DMS 273 (cell line): Measurements from ENCODE around the gene COL23A1.
A peak's percentile ranks its signal among the peaks of the same experiment; 100 is the strongest.

Experiments used
- DNase-seq: peaks from one replicate; lab custom pipeline; 2025; ENCODE audit not compliant: unreplicated experiment; lab: John Stamatoyannopoulos, UW

Gene COL23A1

DNA sequence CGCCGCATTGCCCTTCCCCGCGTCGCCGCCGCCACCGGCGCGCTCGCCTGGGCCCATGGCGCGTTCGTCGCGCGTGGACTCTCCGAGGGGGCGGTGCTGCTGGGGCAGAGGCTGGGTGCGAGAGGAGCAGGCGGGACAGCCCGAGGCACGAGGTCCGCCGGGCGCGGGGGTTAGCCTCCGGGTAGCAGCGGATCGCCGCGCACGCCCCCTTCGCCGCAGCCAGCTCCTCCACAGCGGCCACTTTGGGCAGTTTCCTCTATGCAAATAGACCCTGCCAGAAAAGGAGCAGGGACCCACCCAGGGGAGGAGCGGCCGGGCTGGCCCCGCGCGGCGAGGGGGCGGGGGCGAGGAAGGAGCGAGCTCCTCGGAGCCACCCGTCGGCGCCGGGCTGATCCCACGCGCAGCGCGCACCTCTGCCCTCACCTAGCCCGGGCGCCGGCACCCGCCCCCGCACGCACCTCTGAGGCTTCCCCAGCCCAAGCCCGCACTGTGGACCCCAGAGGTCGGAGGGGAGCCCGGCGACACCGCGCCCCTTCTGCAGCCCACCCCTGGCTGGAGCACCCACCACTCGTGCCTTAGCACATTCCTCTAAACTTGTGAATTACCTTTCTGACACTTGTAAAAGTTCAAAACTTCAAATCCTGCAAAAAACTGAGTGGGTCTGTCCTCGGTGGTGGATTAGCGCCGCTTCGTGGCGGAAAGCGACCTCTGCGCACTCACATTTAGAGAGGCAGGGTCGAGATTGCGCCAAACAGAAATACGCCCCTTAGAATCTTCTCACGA is at the start of gene COL23A1:
COL23A1 (minus strand) TSS at position 253 of the 783 bp plus-strand sequence.
- peak; percentile 77 for DNase-seq

DNA sequence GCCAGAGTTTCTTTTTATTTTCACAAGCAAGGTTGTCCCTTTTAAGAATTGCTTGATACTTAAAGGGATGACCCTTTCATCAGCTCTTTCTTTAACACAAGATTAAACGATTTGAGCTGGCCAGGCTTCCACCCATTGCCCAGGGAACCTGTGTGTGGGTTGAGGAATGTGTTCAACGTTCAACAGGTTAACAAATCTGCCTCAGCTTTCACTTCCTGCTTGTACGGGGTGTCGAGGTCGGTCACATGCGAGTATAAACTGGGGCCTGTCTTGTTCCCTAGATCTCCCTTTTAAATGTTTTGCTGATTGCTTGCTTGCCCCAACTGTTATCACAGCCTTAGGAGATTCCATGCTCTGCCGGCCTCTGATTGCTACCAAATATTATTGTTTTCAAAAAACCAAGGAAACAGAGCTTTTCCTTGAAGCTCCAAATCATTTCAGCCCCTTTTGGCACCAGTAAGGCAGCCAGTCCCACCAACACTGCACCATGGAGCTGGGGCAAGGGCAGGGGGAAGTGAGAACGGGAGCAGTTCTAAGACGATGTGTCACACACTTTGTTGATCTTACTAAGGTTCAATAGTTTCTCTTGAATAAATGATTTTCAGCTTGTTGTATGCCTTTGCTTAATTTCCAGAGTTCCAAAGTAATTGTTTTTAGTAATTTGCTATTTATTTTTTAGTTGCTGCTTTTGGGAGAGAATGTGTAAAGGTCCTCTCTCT is 47.3 kb upstream of the COL23A1 start:
- no peak for DNase-seq

- DNase-seq: no peak
Measured at GRCh38 chr5:178632285-178632684, 42.1 kb upstream of the COL23A1 start.

GRCh38 chr5:178630951-178631350 is 40.8 kb upstream of the COL23A1 start:
- no peak for DNase-seq

DNA sequence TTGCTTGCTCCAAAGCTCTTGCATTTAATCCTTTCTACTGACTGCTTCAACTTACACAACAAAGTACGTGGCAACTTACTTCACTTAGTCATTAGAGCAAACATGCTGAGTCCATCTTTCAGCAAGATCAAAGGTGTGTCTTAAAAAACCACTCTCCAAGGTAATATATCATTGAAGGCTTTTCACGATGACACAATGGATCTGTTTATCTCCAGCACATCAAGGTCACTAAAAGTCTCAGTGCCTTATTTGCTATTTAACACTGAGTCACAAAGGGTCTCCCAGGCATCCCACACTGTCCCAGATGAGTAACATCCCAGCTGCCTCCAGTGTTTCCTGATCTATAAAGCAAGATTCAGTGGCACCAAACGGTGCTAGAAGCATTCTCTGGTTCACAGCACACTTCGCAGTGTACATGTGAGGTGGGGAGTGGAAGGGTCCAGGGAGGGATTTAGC is 40.3 kb upstream of the COL23A1 start:
- DNase-seq: no peak

DNA sequence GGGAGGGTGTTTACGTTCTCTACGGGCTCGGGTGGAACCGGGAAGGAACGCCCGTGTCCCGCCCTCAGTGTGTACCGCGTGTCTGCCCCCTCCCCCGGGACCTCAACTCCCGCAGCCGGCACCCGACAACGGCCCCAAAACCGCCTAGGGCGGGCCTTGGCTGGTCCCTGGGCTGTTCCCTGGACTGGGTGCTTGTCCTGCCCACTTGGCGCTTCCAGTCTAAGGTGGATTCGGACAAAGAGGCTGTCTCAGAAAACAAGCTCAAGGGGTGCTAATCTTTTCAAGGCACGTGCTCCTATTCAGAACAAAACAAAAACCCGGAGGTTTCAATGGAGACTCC is 37.0 kb upstream of the COL23A1 start:
- no peak for DNase-seq

- peak; percentile 98 for DNase-seq
Measured at GRCh38 chr5:178626484-178627258, 36.5 kb upstream of the COL23A1 start, which contains the start of gene CLK4. Gene CLK4, minus strand, starts transcription at chr5:178627050. Its CDS starts 3,634 bp downstream, at chr5:178623416.

DNA sequence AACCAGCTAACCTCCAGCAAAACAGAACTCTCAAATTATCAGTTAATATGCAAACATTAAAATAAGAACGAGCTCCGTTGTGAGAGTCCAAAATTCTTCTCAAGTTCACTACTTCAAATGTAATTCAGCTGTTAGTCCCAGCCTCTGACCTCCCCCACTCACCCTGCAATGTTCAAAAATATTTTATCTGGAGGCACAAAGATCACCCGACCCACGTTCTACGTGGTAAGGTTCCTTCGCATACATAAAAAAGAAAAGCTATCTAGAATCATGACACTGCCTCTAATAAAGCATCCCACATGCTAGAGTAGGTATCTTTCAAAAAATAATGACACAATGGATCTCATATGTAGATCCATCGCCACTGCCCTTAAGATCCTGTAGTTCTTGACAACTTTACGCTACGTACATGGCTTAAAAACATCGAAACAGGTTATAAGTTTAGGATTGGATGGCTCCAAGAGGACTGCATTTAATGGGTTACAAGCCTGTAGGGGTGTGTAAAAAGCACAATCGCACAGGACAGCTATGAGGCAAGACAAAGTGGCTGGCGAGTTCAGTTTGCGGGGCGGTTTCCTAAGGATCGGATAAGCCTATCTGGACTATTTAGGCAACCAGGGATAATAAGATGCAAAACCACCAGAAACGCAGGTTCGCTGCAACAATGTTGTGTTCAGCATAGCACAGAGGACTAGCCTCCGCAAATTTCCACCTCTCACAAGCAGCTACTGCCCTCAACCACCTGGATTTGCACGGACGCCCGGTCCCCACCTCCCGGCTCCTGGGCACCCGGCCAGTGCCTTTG is 35.7 kb upstream of the COL23A1 start:
- peak; percentile 41 for DNase-seq

GRCh38 chr5:178624631-178625546 is 34.7 kb upstream of the COL23A1 start:
- DNase-seq: peak; percentile 20

DNA sequence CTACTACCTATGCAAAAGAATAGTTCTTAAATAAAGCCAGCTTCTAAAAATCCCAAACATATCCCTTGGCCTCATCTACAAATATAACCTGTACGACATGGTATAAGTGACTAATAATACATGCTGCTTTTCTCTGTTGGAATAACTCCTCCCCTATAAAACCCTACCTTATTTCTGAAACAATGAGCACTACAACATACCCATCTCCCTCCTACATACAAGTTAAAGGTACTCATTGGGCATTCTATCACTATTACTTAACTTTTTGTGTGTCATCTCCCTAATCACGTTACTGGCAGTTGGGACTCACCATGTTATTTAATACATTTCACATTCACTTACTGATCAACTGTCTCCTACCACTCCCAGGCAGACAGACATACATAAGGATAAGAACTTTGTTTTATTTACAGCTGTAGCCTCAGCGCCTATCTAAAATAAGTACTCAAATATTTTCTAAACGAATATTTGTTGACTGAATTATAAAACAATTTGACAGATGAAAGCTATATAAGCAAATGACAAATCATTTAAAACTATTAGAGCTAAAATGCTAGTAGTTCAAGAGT is 32.6 kb upstream of the COL23A1 start:
- no peak for DNase-seq

DNA sequence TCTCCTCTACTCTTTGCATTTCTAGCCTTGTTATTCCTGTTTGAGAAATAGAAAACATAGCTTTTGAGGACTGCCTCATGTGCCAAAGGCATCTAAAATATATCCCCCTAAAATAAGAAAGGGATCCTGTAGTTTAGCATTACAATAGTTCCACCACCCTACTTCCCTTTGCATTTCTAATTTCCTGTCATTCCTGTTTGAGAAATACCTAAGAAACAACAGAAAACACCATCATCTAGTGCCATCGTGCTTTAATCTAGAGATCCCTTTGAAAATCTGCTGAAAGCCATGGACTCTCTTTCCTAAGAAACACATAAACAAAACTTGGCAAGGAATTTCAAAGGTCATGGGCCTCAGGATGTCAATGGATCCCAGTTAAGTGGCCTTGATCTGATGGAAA is 29.2 kb upstream of the COL23A1 start:
- no peak for DNase-seq

GRCh38 chr5:178612299-178612698 is 22.1 kb upstream of the COL23A1 start:
- no peak for DNase-seq

- DNase-seq: no peak
Measured at GRCh38 chr5:178606269-178606668, 16.1 kb upstream of the COL23A1 start.

GRCh38 chr5:178605788-178606187 is 15.6 kb upstream of the COL23A1 start:
- DNase-seq: no peak

- no peak for DNase-seq
Measured at GRCh38 chr5:178602752-178603151, 12.6 kb upstream of the COL23A1 start.

DNA sequence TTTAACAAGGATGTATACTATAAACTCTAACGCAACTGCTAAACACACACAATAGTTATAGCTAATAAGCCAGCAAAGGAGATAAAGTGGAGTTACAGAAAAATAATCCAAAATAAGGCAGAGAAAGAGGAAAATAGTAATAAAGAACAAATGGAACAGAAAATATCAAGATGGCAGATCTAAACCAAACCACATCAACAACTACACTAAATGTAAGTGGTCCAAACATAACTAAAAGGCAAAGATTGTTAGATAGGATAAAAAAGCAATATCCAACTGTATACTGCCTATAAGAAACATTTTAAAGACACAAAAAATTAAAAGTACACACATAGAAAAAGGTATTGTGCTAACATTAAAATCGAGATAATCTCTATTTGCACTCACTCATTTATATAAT is 5.6 kb upstream of the COL23A1 start:
- DNase-seq: no peak

DNA sequence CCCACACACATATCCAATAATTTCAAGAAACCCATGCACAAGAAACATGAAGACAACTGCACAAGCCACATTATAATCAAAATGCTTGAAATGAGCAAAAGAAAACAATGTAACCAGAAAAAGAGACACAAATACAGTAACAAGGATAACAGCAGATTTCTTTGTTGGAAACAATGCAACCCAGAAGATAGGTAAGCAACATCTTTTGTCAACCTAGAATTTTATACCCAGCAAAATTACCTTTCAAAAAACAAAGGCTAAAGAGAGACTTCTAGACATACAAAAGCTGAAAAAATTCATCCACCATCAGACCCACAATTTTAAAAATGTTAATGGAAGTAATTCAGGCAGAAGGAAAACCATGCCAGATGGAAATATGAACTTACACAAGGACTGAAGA is 5.0 kb upstream of the COL23A1 start:
- DNase-seq: no peak

DNA sequence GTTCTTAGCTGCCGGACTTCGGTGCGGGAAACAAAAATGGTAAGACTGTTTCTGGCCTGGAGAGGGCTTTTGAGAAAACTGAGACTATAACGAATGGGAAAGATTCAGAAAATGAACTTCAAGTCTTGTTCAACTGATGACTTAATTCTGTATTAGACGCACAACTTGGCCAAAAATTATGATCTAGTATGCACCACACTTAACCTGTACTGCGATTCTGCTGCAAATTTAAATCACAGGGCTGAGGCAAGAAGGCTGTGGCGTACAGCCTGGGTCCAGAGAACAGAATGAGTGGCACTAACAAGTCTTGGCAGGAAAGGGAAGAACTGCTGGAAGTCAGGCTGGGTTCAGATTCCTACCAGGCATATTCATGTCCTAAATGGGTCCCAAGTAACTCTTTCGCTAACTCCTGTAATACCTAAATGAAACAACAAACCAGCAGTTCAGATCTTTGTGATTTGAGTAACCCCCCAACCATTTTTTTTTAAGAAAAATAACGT is 781 bp upstream of the COL23A1 start:
- DNase-seq: no peak
